SK-N-SH (cell line): Measurements from ENCODE around the gene APPL2. TPM values are rescaled to one million over a fixed set of nuclear protein-coding genes. Genes with fewer than 3 reads are reported as not detected.
A peak's percentile ranks its signal among the peaks of the same experiment; 100 is the strongest.
"Not testable (repeated sequence)": the region's sequence is repeated elsewhere in the genome, so short reads cannot be mapped to it uniquely, and the experiment has no call there.

Source experiments
- CTCF ChIA-PET: fragments of 300-600, 350-600 bp; formaldehyde crosslinking; extraction: SDS; loops from one replicate; lab custom pipeline; 2021; lab: Yijun Ruan, JAX
- POLR2A ChIA-PET: fragments of 350-600 bp; sonication (Branson Sonifier 250); formaldehyde crosslinking; extraction: SDS; loops from one replicate; lab custom pipeline; 2020; ENCODE audit warnings: antibody characterized with exemption, inconsistent platforms; lab: Yijun Ruan, JAX
- DNase-seq: peaks from one replicate; pipeline ENCODE4 v3.0.0; 2012
- H2AFZ ChIP-seq: fragments of 200-600 bp; sonication (generic); 2 replicates; pipeline ENCODE4 v1.8.1; 2016; ENCODE audit warnings: antibody characterized with exemption, mild to moderate bottlenecking, low read depth
- H3F3A ChIP-seq: fragments of 200-600 bp; sonication (generic); replicated peaks from 2 replicates; pipeline ENCODE3; 2016; ENCODE audit warnings: antibody characterized with exemption, mild to moderate bottlenecking; ENCODE audit not compliant: insufficient read depth
- H3K27ac ChIP-seq, 2 experiments: fragments of 200-500 bp in 1 of 2; fragments of 200-600 bp in 1 of 2; sonication (Bioruptor generic) in 1 of 2; sonication (generic), shearing (Covaris generic) in 1 of 2; 2 replicates each; pipeline versions ENCODE4 v1.5.1 to v1.6.1; 2014 to 2016; ENCODE audit warnings: low read depth in 2 of 2, inconsistent platforms in 1 of 2, low read length in 1 of 2, mild to moderate bottlenecking in 1 of 2, mixed read lengths in 1 of 2
- H3K27me3 ChIP-seq: fragments of 200-600 bp; sonication (generic), shearing (Covaris generic); 2 replicates; pipeline ENCODE4 v1.6.1; 2016; ENCODE audit warnings: mixed run types; ENCODE audit not compliant: insufficient read depth
- H3K36me3 ChIP-seq, 2 experiments: fragments of 200-500 bp in 1 of 2; fragments of 200-600 bp in 1 of 2; sonication (Bioruptor generic) in 1 of 2; sonication (generic) in 1 of 2; replicated peaks in 1 of 2; 2 replicates each; pipeline versions ENCODE3 to v1.5.1; 2014 to 2016; ENCODE audit warnings: low read length in 1 of 2, mild to moderate bottlenecking in 1 of 2; ENCODE audit not compliant: insufficient read depth in 2 of 2, control insufficient read depth in 1 of 2
- H3K4me1 ChIP-seq, 2 experiments: fragments of 200-500 bp in 1 of 2; fragments of 200-600 bp in 1 of 2; sonication (Bioruptor generic) in 1 of 2; sonication (generic), shearing (Covaris generic) in 1 of 2; 2 replicates each; pipeline versions ENCODE4 v1.5.1 to v1.6.1; 2014 to 2016; ENCODE audit warnings: low read depth in 1 of 2, low read length in 1 of 2, mixed run types in 1 of 2; ENCODE audit not compliant: insufficient read depth in 2 of 2, control insufficient read depth in 1 of 2
- H3K4me2 ChIP-seq: fragments of 200-600 bp; sonication (generic), shearing (Covaris generic); 2 replicates; pipeline ENCODE4 v1.6.1; 2017; ENCODE audit warnings: mixed run types
- H3K4me3 ChIP-seq, 2 experiments: fragments of 200-500 bp in 1 of 2; fragments of 200-600 bp in 1 of 2; sonication (Bioruptor generic) in 1 of 2; sonication (generic), shearing (Covaris generic) in 1 of 2; 2 replicates each; pipeline versions ENCODE4 v1.5.1 to v1.8.1; 2014 to 2016; ENCODE audit warnings: low read depth in 2 of 2, inconsistent platforms in 1 of 2, low read length in 1 of 2, mild to moderate bottlenecking in 1 of 2, mixed read lengths in 1 of 2, moderate library complexity in 1 of 2
- H3K79me2 ChIP-seq: fragments of 200-600 bp; sonication (generic); 2 replicates; pipeline ENCODE4 v1.8.1; 2017; ENCODE audit warnings: mild to moderate bottlenecking; ENCODE audit not compliant: insufficient read depth
- H3K9ac ChIP-seq: fragments of 200-600 bp; sonication (generic); 2 replicates; pipeline ENCODE4 v1.6.1; 2017; ENCODE audit warnings: mixed run types
- H3K9me2 ChIP-seq: fragments of 200-600 bp; sonication (generic); 2 replicates; pipeline ENCODE4 v1.6.1; 2017; ENCODE audit warnings: mixed run types
- H3K9me3 ChIP-seq: fragments of 200-600 bp; sonication (generic); 2 replicates; pipeline ENCODE4 v1.6.1; 2017; ENCODE audit warnings: mixed run types, mild to moderate bottlenecking, moderate library complexity
- H4K20me1 ChIP-seq: fragments of 200-600 bp; sonication (generic); 2 replicates; pipeline ENCODE4 v1.6.1; 2017; ENCODE audit warnings: mild to moderate bottlenecking, mixed run types; ENCODE audit not compliant: insufficient read depth
- FOXJ3 ChIP-seq: sonication (generic); formaldehyde crosslinking; IDR thresholded peaks from 2 replicates; pipeline ENCODE4 v1.5.1; 2020; ENCODE audit warnings: mild to moderate bottlenecking, missing genetic modification reagents
- IRF3 ChIP-seq: fragments of 150-350 bp; IDR thresholded peaks from 2 replicates; pipeline ENCODE4 v1.6.1; 2016; ENCODE audit warnings: mild to moderate bottlenecking, low read depth, low read length
- JUND ChIP-seq: IDR thresholded peaks from 2 replicates; pipeline ENCODE4 v1.4.0; 2012
- NRF1 ChIP-seq: IDR thresholded peaks from 2 replicates; pipeline ENCODE4 v1.6.1; 2012; ENCODE audit warnings: low read depth, mild to moderate bottlenecking, low read length
- POLR2AphosphoS5 ChIP-seq: IDR thresholded peaks from 2 replicates; pipeline ENCODE4 v1.6.1; 2012; ENCODE audit warnings: low read depth, low read length
- RFX5 ChIP-seq: IDR thresholded peaks from 2 replicates; pipeline ENCODE4 v1.6.1; 2012; ENCODE audit warnings: mild to moderate bottlenecking, improper control_type of control experiment, low read length
- SIN3A ChIP-seq: IDR thresholded peaks from 2 replicates; pipeline ENCODE4 v1.6.1; 2012; ENCODE audit warnings: low read depth, mild to moderate bottlenecking, low read length, moderate library complexity, borderline replicate concordance
- TCF12 ChIP-seq: IDR thresholded peaks from 2 replicates; pipeline ENCODE4 v1.4.0; 2012
- YY1 ChIP-seq: IDR thresholded peaks from 2 replicates; pipeline ENCODE4 v1.4.0; 2012; ENCODE audit warnings: low read depth, mild to moderate bottlenecking
- WGBS: methylation state at CpG from one replicate; pipeline ENCODE4 v1.1.6; 2017; ENCODE audit warnings: low lambda C conversion rate; 5-methylcytosine and 5-hydroxymethylcytosine counted together
- polyA plus RNA-seq, 3 experiments: library from polyadenylated mRNA; depleted of rRNA; stranded (reverse); fragments of >200 nt; gene quantifications; 2 replicates each; pipeline ENCODE4 v1.2.3, GENCODE V29; 2012
- TF ChIP-seq, protein P1 (sequence below): fragments of 200-600 bp; sonication (generic); IDR thresholded peaks from 2 replicates; pipeline ENCODE4 v1.6.1; 2017; ENCODE audit warnings: antibody characterized with exemption, mild to moderate bottlenecking, moderate library complexity
- TF ChIP-seq, protein P2 (sequence below): IDR thresholded peaks from 2 replicates; pipeline ENCODE4 v1.4.0; 2012; ENCODE audit warnings: low read depth
- TF ChIP-seq, protein P3 (sequence below): IDR thresholded peaks from 2 replicates; pipeline ENCODE4 v1.4.0; 2012; ENCODE audit warnings: low read depth, borderline replicate concordance

The APPL2 gene
- polyA plus RNA-seq, 1 of the 3 experiments (the other 2 are of a cell fraction) = 59.2 TPM

GRCh38 chr12:105256431-105256830 lies 20.5 kb upstream of the APPL2 start:
- H3K79me2 ChIP-seq, H3K9me3 ChIP-seq, POLR2A ChIA-PET, H3K27me3 ChIP-seq, H3K36me3 ChIP-seq, DNase-seq, H3K4me3 ChIP-seq, H3K9me2 ChIP-seq, H2AFZ ChIP-seq, CTCF ChIA-PET, H4K20me1 ChIP-seq: not testable (repeated sequence)
- H3K9ac ChIP-seq = peak overlapping the region; percentile 41; the same call in 1 of the 2 replicates
- H3K27ac ChIP-seq = peak overlapping the region; percentile 12 to 95; a peak in 3 of 4 replicates
- 73% methylated on average over 5 of the region's 5 CpGs for WGBS
- TF ChIP-seq, protein P1, sequence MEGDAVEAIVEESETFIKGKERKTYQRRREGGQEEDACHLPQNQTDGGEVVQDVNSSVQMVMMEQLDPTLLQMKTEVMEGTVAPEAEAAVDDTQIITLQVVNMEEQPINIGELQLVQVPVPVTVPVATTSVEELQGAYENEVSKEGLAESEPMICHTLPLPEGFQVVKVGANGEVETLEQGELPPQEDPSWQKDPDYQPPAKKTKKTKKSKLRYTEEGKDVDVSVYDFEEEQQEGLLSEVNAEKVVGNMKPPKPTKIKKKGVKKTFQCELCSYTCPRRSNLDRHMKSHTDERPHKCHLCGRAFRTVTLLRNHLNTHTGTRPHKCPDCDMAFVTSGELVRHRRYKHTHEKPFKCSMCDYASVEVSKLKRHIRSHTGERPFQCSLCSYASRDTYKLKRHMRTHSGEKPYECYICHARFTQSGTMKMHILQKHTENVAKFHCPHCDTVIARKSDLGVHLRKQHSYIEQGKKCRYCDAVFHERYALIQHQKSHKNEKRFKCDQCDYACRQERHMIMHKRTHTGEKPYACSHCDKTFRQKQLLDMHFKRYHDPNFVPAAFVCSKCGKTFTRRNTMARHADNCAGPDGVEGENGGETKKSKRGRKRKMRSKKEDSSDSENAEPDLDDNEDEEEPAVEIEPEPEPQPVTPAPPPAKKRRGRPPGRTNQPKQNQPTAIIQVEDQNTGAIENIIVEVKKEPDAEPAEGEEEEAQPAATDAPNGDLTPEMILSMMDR = peak; percentile 16; the same call in 1 of the 2 replicates
- peak overlapping the region; percentile 52 for H3K4me2 ChIP-seq
- peaks cover 64% of the 10 kb centered on the region for H3F3A ChIP-seq
- peaks cover 6 to 45% of the 10 kb centered on the region in 2 experiments for H3K4me1 ChIP-seq

- TF ChIP-seq TCF12 = no peak
- no peak for TF ChIP-seq IRF3
- no peak for TF ChIP-seq SIN3A
- no peak for TF ChIP-seq JUND
- TF ChIP-seq YY1 = no peak
- TF ChIP-seq RFX5 = no peak
- TF ChIP-seq FOXJ3 (CRISPR knock-in tag) = no peak
- TF ChIP-seq POLR2AphosphoS5 = no peak
- TF ChIP-seq, protein P2, sequence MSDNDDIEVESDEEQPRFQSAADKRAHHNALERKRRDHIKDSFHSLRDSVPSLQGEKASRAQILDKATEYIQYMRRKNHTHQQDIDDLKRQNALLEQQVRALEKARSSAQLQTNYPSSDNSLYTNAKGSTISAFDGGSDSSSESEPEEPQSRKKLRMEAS = no peak
- TF ChIP-seq, protein P1 = no peak
- TF ChIP-seq NRF1 = no peak
- TF ChIP-seq, protein P3, sequence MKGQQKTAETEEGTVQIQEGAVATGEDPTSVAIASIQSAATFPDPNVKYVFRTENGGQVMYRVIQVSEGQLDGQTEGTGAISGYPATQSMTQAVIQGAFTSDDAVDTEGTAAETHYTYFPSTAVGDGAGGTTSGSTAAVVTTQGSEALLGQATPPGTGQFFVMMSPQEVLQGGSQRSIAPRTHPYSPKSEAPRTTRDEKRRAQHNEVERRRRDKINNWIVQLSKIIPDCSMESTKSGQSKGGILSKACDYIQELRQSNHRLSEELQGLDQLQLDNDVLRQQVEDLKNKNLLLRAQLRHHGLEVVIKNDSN = no peak
- Histone ChIP-seq H4K20me1 (no peaks in the 10 kb centered on the region), H3K79me2 (peaks cover 5% of the 10 kb centered on the region; the same call in 1 of the 2 replicates), H3K36me3 (no peaks in the 10 kb centered on the region), H3K4me2 (peak overlapping the region; percentile 70), H3F3A (peaks cover 64% of the 10 kb centered on the region), H3K27ac (peak overlapping the region; percentile 23 to 95; a peak in 3 of 4 replicates), H3K9ac (peak overlapping the region; percentile 73; the same call in 1 of the 2 replicates), H3K9me3 (no peaks in the 10 kb centered on the region), H3K27me3 (no peaks in the 10 kb centered on the region), H3K4me3 (no peak overlapping the region), H3K4me1 (peaks cover 6 to 45% of the 10 kb centered on the region in 2 experiments), H3K9me2 (no peaks in the 10 kb centered on the region), H2AFZ (no peak overlapping the region)
- 27% methylated on average over 2 of the region's 2 CpGs for WGBS
- CTCF ChIA-PET = no interaction called here
- DNase-seq = no peak
- POLR2A ChIA-PET = no interaction called here
These were observed 20.0 kb upstream of the APPL2 start for GRCh38 chr12:105256011-105256410.
